DMS79 treated with DMSO at 0.1 percent for 48 hours (cell line): ENCODE results near the gene DGCR2.
"Not testable (repeated sequence)": the region's sequence is repeated elsewhere in the genome, so short reads cannot be mapped to it uniquely, and the experiment has no call there.

ENCODE experiments used
- DNase-seq: peaks from one replicate; lab custom pipeline; 2025; lab: John Stamatoyannopoulos, UW

The DGCR2 gene

GRCh38 chr22:19082101-19082500 lies 40.1 kb downstream of the DGCR2 start:
- no peak for DNase-seq

GRCh38 chr22:19081351-19081750 lies 40.9 kb downstream of the DGCR2 start:
- DNase-seq: no peak

GRCh38 chr22:19080853-19081252 lies 41.4 kb downstream of the DGCR2 start:
- no peak for DNase-seq

GRCh38 chr22:19079691-19080090 lies 42.5 kb downstream of the DGCR2 start:
- DNase-seq: no peak

- no peak for DNase-seq
Measured at GRCh38 chr22:19075404-19075803, 46.8 kb downstream of the DGCR2 start.

GRCh38 chr22:19072853-19073252 lies 49.4 kb downstream of the DGCR2 start:
- not testable (repeated sequence) for DNase-seq

GRCh38 chr22:19070397-19071169 lies 51.6 kb downstream of the DGCR2 start:
- DNase-seq: no peak

GRCh38 chr22:19069451-19069850 lies 52.8 kb downstream of the DGCR2 start:
- no peak for DNase-seq

GRCh38 chr22:19068784-19069271 lies 53.4 kb downstream of the DGCR2 start:
- DNase-seq: no peak

GRCh38 chr22:19067696-19068348 lies 54.4 kb downstream of the DGCR2 start:
- DNase-seq: no peak

- DNase-seq: no peak
Measured at GRCh38 chr22:19066531-19067271, 55.5 kb downstream of the DGCR2 start.

- no peak for DNase-seq
Measured at GRCh38 chr22:19065929-19066328, 56.3 kb downstream of the DGCR2 start.

- DNase-seq: no peak
Measured at GRCh38 chr22:19065298-19065859, 56.8 kb downstream of the DGCR2 start.

GRCh38 chr22:19064354-19065054 lies 57.7 kb downstream of the DGCR2 start:
- no peak for DNase-seq

GRCh38 chr22:19063581-19064353 lies 58.4 kb downstream of the DGCR2 start:
- DNase-seq: no peak

- no peak for DNase-seq
Measured at GRCh38 chr22:19062943-19063308, 59.3 kb downstream of the DGCR2 start.

GRCh38 chr22:19062139-19062942 lies 59.9 kb downstream of the DGCR2 start:
- no peak for DNase-seq

GRCh38 chr22:19061471-19062138 lies 60.6 kb downstream of the DGCR2 start:
- no peak for DNase-seq

GRCh38 chr22:19060356-19061009 lies 61.7 kb downstream of the DGCR2 start:
- no peak for DNase-seq
